ENCODE results near the gene LRRC4C.

LRRC4C gene

DNA sequence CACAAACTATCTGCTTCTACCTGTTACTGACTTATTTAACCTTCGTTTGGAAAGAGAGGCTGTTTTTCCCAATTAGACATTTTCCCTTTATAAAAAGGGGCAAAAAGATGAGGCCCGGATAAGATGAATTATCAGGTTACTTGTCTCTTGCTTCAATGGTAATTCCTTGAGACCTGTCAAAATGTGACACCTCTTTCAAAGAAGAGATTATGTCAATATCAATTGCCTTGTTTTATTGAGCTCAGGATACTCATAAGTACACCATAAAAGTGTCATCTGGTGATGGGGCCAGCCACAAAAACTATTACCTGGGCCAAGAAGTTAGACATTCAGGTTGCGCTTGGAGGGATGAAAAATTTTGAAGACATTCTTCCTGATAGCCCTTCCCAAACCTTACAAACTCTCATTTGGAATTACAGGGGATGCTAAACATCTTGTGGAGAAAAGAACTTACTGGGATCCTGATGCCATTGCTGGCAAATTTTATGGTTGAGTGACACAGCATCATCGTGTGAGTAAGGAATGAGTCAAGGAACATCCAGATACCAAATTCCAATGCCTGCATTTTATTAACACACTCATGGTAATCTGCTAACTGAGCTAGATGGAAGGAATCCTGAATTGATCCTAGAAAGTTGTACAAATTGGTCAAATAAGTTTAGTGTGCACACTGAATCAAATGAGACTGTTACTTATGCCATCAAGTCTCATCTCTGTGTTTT lies 1071.2 kb downstream of the LRRC4C start:
- Histone ChIP-seq H3K79me2 (ENCODE audit: control insufficient read depth, insufficient read depth, low read length, poor library complexity) (no peaks in the 10 kb centered on the region), H3K14ac (ENCODE audit: low read length) (no peak overlapping the region), H4K8ac (ENCODE audit: low read depth, low read length) (no peak overlapping the region), H2BK12ac (ENCODE audit: low read length) (no peak overlapping the region), H4K12ac (ENCODE audit: low read depth, low read length) (no peak overlapping the region), H2AK5ac (ENCODE audit: low read length) (no peak overlapping the region), H3K79me1 (ENCODE audit: low read length) (no peaks in the 10 kb centered on the region), H3K4me3 (ENCODE audit: low read depth, low read length) (no peak overlapping the region), H4K91ac (ENCODE audit: low read depth, low read length) (no peak overlapping the region), H2AFZ (ENCODE audit: insufficient read depth, low read length, poor library complexity) (no peak overlapping the region), H3K4me2 (ENCODE audit: low read length) (no peak overlapping the region), H3K27me3 (ENCODE audit: insufficient read depth, low read length) (no peaks in the 10 kb centered on the region), H2BK120ac (ENCODE audit: insufficient read depth, low read length, poor library complexity) (no peak overlapping the region), H3K4me1 (ENCODE audit: control insufficient read depth in 1 of 2, insufficient read depth in 2 of 2, low read length in 2 of 2) (no peaks in the 10 kb centered on the region), H3K9ac (ENCODE audit: low read length) (no peak overlapping the region), H3K36me3 (ENCODE audit: control insufficient read depth in 1 of 2, insufficient read depth in 2 of 2, low read length in 2 of 2) (no peaks in the 10 kb centered on the region), H3K23ac (ENCODE audit: low read length) (no peak overlapping the region), H3K27ac (ENCODE audit: low read depth, low read length) (no peak overlapping the region), H3K18ac (ENCODE audit: low read length) (no peak overlapping the region), H3K9me3 (ENCODE audit: insufficient read depth, low read depth, low read length) (no peaks in the 10 kb centered on the region), H3K4ac (ENCODE audit: low read depth, low read length) (no peak overlapping the region), H2BK5ac (ENCODE audit: low read depth, low read length, poor library complexity) (no peak overlapping the region)
- WGBS (ENCODE audit: extremely low coverage, insufficient coverage, insufficient read length) = no CpG with 5 or more reads among the region's 4 CpGs
- no peak for DNase-seq

DNA sequence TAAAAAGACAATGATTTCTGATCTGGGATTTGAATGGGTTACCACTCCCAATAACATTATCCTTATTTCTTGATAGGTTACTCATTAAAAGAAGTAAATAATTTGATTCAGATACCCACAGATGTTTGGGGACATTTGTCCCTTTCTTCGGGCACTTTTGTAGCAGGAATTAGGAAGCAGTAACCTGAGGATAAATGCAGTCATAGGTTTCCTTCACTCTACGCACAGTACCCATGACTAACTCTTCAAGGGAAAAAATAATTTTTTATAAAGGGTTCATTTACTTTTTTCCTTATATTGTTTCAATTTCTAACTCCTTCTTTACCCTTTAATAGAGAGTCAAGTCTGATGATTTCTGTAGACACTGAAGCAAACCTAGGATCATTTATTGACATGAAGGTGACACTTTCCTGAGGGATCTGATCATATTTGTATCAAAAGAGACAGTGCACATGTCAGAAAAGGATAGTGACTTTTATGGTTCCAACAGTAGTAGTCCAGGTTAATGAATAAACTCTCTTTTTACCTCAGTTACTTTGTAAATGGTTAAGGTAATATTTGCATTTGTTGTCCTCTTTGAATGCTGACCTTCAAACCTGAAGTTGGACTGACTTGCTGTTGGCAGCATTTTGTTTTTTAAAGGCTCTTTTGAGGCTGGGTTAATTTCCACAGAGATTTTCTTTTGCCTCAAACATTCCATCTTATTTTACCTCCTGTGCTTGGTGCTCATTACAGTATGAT lies 1072.0 kb downstream of the LRRC4C start:
- WGBS (ENCODE audit: extremely low coverage, insufficient coverage, insufficient read length) = no CpG with 5 or more reads among the region's 2 CpGs
- Histone ChIP-seq H3K23ac (ENCODE audit: low read length) (no peak overlapping the region), H3K27me3 (ENCODE audit: insufficient read depth, low read length) (no peaks in the 10 kb centered on the region)

DNA sequence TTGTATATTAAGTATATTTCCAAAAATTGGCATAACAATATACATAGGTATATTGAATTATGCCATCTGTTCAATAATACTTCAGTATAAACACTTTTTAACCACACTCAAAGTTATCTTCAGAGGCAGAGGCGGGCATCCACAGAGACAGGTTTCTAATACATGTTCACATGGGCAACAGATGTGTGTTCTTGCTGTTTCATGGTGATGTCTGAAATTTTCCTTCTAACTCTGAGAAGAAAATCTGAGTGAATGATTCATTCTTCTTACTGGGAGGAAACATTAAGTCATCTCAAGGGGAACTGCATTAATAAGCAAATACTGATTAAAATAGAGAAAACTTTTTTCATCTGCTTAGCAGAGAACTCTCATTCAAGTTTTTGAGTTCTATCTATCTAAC lies 1074.5 kb downstream of the LRRC4C start:
- Histone ChIP-seq H3K79me2 (ENCODE audit: control insufficient read depth, insufficient read depth, low read length, poor library complexity) (no peaks in the 10 kb centered on the region), H3K36me3 (ENCODE audit: control insufficient read depth in 1 of 2, insufficient read depth in 2 of 2, low read length in 2 of 2) (no peaks in the 10 kb centered on the region), H4K91ac (ENCODE audit: low read depth, low read length) (no peak overlapping the region), H3K9me3 (ENCODE audit: insufficient read depth, low read depth, low read length) (no peaks in the 10 kb centered on the region), H3K23ac (ENCODE audit: low read length) (no peak overlapping the region), H3K18ac (ENCODE audit: low read length) (no peak overlapping the region), H2BK5ac (ENCODE audit: low read depth, low read length, poor library complexity) (no peak overlapping the region), H2BK12ac (ENCODE audit: low read length) (no peak overlapping the region), H3K79me1 (ENCODE audit: low read length) (no peaks in the 10 kb centered on the region), H2BK120ac (ENCODE audit: insufficient read depth, low read length, poor library complexity) (no peak overlapping the region), H4K8ac (ENCODE audit: low read depth, low read length) (no peak overlapping the region), H3K9ac (ENCODE audit: low read length) (no peak overlapping the region), H3K4ac (ENCODE audit: low read depth, low read length) (no peak overlapping the region), H2AK5ac (ENCODE audit: low read length) (no peak overlapping the region), H3K27ac (ENCODE audit: low read depth, low read length) (no peak overlapping the region), H3K27me3 (ENCODE audit: insufficient read depth, low read length) (no peaks in the 10 kb centered on the region), H3K4me1 (ENCODE audit: control insufficient read depth in 1 of 2, insufficient read depth in 2 of 2, low read length in 2 of 2) (no peaks in the 10 kb centered on the region), H3K14ac (ENCODE audit: low read length) (no peak overlapping the region), H3K4me2 (ENCODE audit: low read length) (no peak overlapping the region), H2AFZ (ENCODE audit: insufficient read depth, low read length, poor library complexity) (no peak overlapping the region), H3K4me3 (ENCODE audit: low read depth, low read length) (no peak overlapping the region), H4K12ac (ENCODE audit: low read depth, low read length) (no peak overlapping the region)
- no peak for DNase-seq
- WGBS (ENCODE audit: extremely low coverage, insufficient coverage, insufficient read length) = no CpG with 5 or more reads among the region's 1 CpG

More for the DNA sequence above, 1072.0 kb downstream of the LRRC4C start:
- H3K79me1 ChIP-seq (ENCODE audit: low read length) = no peaks in the 10 kb centered on the region
- H3K27ac ChIP-seq (ENCODE audit: low read depth, low read length) = no peak overlapping the region
- no peak overlapping the region for H2BK5ac ChIP-seq (ENCODE audit: low read depth, low read length, poor library complexity)
- H3K18ac ChIP-seq (ENCODE audit: low read length) = no peak overlapping the region
- no peaks in the 10 kb centered on the region for H3K36me3 ChIP-seq (ENCODE audit: control insufficient read depth in 1 of 2, insufficient read depth in 2 of 2, low read length in 2 of 2)
- no peak overlapping the region for H3K9ac ChIP-seq (ENCODE audit: low read length)
- no peaks in the 10 kb centered on the region for H3K4me1 ChIP-seq (ENCODE audit: control insufficient read depth in 1 of 2, insufficient read depth in 2 of 2, low read length in 2 of 2)
- no peaks in the 10 kb centered on the region for H3K9me3 ChIP-seq (ENCODE audit: insufficient read depth, low read depth, low read length)
- H2BK120ac ChIP-seq (ENCODE audit: insufficient read depth, low read length, poor library complexity) = no peak overlapping the region
- no peak for DNase-seq
- no peak overlapping the region for H3K4me3 ChIP-seq (ENCODE audit: low read depth, low read length)
- H3K79me2 ChIP-seq (ENCODE audit: control insufficient read depth, insufficient read depth, low read length, poor library complexity) = no peaks in the 10 kb centered on the region
- no peak overlapping the region for H2AK5ac ChIP-seq (ENCODE audit: low read length)
- no peak overlapping the region for H4K91ac ChIP-seq (ENCODE audit: low read depth, low read length)
- H3K4me2 ChIP-seq (ENCODE audit: low read length) = no peak overlapping the region
- no peak overlapping the region for H3K4ac ChIP-seq (ENCODE audit: low read depth, low read length)
- H4K8ac ChIP-seq (ENCODE audit: low read depth, low read length) = no peak overlapping the region
- H2BK12ac ChIP-seq (ENCODE audit: low read length) = no peak overlapping the region
- no peak overlapping the region for H4K12ac ChIP-seq (ENCODE audit: low read depth, low read length)
- no peak overlapping the region for H3K14ac ChIP-seq (ENCODE audit: low read length)
- no peak overlapping the region for H2AFZ ChIP-seq (ENCODE audit: insufficient read depth, low read length, poor library complexity)

DNA sequence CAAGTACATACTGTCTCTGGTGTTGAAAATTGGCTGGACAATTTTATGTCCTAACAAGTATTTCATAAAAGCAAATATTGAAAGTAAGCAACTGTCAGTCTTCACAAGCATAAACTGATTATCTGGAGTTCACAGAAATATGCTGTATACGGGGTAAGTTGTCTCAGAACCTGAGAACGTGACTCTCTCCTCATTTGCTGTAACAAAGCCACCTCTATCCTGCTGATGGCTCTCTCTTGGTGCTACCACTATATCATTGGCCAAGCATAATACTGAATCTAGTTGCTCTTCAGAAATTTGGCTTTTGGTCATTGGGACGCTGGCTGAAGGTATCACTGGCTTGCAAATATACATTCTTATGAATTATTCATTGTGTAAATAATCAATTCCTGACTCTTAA lies 1078.0 kb downstream of the LRRC4C start:
- H3K23ac ChIP-seq (ENCODE audit: low read length) = no peak overlapping the region
- H2BK12ac ChIP-seq (ENCODE audit: low read length) = no peak overlapping the region
- H3K79me2 ChIP-seq (ENCODE audit: control insufficient read depth, insufficient read depth, low read length, poor library complexity) = no peaks in the 10 kb centered on the region
- H4K8ac ChIP-seq (ENCODE audit: low read depth, low read length) = no peak overlapping the region
- H2BK120ac ChIP-seq (ENCODE audit: insufficient read depth, low read length, poor library complexity) = no peak overlapping the region
- H2AFZ ChIP-seq (ENCODE audit: insufficient read depth, low read length, poor library complexity) = no peak overlapping the region
- no peak overlapping the region for H3K27ac ChIP-seq (ENCODE audit: low read depth, low read length)
- H3K9me3 ChIP-seq (ENCODE audit: insufficient read depth, low read depth, low read length) = no peaks in the 10 kb centered on the region
- H3K4ac ChIP-seq (ENCODE audit: low read depth, low read length) = no peak overlapping the region
- H2AK5ac ChIP-seq (ENCODE audit: low read length) = no peak overlapping the region
- H4K91ac ChIP-seq (ENCODE audit: low read depth, low read length) = no peak overlapping the region
- no peak overlapping the region for H3K18ac ChIP-seq (ENCODE audit: low read length)
- H3K9ac ChIP-seq (ENCODE audit: low read length) = no peak overlapping the region
- no peaks in the 10 kb centered on the region for H3K36me3 ChIP-seq (ENCODE audit: control insufficient read depth in 1 of 2, insufficient read depth in 2 of 2, low read length in 2 of 2)
- H2BK5ac ChIP-seq (ENCODE audit: low read depth, low read length, poor library complexity) = no peak overlapping the region
- no CpG with 5 or more reads among the region's 3 CpGs for WGBS (ENCODE audit: extremely low coverage, insufficient coverage, insufficient read length)
- no peak overlapping the region for H4K12ac ChIP-seq (ENCODE audit: low read depth, low read length)
- no peak overlapping the region for H3K4me3 ChIP-seq (ENCODE audit: low read depth, low read length)
- no peak overlapping the region for H3K4me2 ChIP-seq (ENCODE audit: low read length)
- no peaks in the 10 kb centered on the region for H3K4me1 ChIP-seq (ENCODE audit: control insufficient read depth in 1 of 2, insufficient read depth in 2 of 2, low read length in 2 of 2)
- no peaks in the 10 kb centered on the region for H3K79me1 ChIP-seq (ENCODE audit: low read length)
- H3K14ac ChIP-seq (ENCODE audit: low read length) = no peak overlapping the region
- DNase-seq = no peak
- H3K27me3 ChIP-seq (ENCODE audit: insufficient read depth, low read length) = no peaks in the 10 kb centered on the region
